Motor neuron (in vitro differentiated cells): ENCODE measurements around the gene SNAPIN. TPM values are rescaled to one million over a fixed set of nuclear protein-coding genes. Genes with fewer than 3 reads are reported as not detected.
"Not testable (repeated sequence)": the region's sequence is repeated elsewhere in the genome, so short reads cannot be mapped to it uniquely, and the experiment has no call there.

Experiments
- ATAC-seq, 8 experiments: fragments of 200-7000 bp; cut with Tn5 transposase; replicated peaks in 6 of 8; 2 replicates each; pipeline ENCODE4 v1.8.0; 2021; ENCODE audit warnings: mild to moderate bottlenecking in 8 of 8, moderate library complexity in 8 of 8
- H3K27ac ChIP-seq, 2 donors: fragments of 250-450 bp; sonication (Bioruptor Pico); 2 replicates each; pipeline ENCODE4 v1.9.0; 2021; ENCODE audit warnings: antibody characterized with exemption in 2 of 2, mild to moderate bottlenecking in 2 of 2, moderate library complexity in 1 of 2
- H3K4me1 ChIP-seq, 2 donors: fragments of 250-450 bp; sonication (Bioruptor Pico); replicated peaks in 1 of 2; 2 replicates each; pipeline ENCODE4 v1.6.1; 2021; ENCODE audit warnings: antibody characterized with exemption in 2 of 2, mild to moderate bottlenecking in 2 of 2, moderate library complexity in 1 of 2
- H3K4me3 ChIP-seq, 5 donors: fragments of 250-450 bp; sonication (Bioruptor Pico); 2 replicates each; pipeline ENCODE4 v1.9.0; 2021; ENCODE audit warnings: antibody characterized with exemption in 5 of 5, mild to moderate bottlenecking in 5 of 5, moderate library complexity in 4 of 5
- WGBS, 10 experiments: fragments of 450-650 bp; shearing (Covaris generic); methylation state at CpG; one replicate each; pipeline ENCODE4 v1.0.0; 2022; 5-methylcytosine and 5-hydroxymethylcytosine counted together
- in situ Hi-C, 9 experiments: fragments of 400-800 bp; cut with MboI; loops; one replicate each; pipeline ENCODE4 v1.15.0; 2021; ENCODE audit warnings: low sequenced_read_pairs in 9 of 9, low pct_unique_long_range_greater_than_20kb in 2 of 9; ENCODE audit not compliant: unreplicated experiment in 9 of 9
- total RNA-seq, 8 experiments: library from RNA; unstranded; fragments of 300-600 nt; gene quantifications; 2 replicates each; pipeline versions ENCODE4 v1.2.3 to v1.2.4, GENCODE V29; 2022

The SNAPIN gene
- total RNA-seq, 8 experiments from 2014 or later: 36.1 to 93.5 (median 53.3) TPM

DNA sequence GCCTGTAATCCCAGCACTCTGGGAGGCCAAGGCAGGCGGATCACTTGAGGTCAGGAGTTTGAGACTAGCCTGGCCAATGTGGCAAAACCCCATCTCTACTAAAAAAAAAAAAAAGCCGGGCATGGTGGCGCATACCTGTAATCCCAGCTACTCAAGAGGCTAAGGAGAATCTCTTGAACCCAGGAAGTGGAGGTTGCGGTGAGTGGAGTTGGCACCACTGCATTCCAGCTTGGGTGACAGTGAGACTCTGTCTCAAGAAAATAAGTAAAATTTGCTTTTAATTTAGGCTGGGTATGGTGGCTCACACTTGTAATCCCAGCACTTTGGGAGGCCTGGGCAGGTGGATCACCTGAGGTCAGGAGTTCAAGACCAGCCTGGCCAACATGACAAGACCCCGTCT is 18.3 kb upstream of the SNAPIN start:
- WGBS, 10 experiments: 80 to 100% (median 95%) methylated on average over 1 to 5 of the region's 5 CpGs; no CpG with 5 or more reads in 2 of the 10 experiments
- ATAC-seq, H3K4me1 ChIP-seq, H3K4me3 ChIP-seq, H3K27ac ChIP-seq: not testable (repeated sequence)
- in situ Hi-C loops: loop anchor here in 3 of 9 experiments (25.0 kb wide), 1 partner anchor 128 kb away; no protein-coding TSS in a partner anchor

DNA sequence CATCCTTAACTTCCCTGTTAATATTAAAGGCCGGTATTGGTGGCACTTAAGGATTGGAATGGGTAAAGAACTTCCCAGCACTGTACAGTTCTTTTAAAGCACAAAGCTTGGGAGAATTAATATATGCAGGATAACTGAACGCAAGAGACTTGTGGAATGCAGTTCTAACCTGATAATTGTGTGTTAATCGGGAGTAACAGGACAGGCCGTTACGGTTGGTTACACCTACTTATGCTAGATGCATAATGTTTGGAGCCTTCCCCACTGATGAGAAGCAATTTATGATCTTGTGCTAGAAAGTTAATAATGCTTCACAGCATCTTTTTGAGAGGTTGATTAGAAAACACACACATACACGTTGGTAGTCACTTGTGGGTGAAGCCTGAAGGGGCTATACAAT is 17.6 kb upstream of the SNAPIN start:
- no peak overlapping the region for H3K4me3 ChIP-seq
- in situ Hi-C loops: loop anchor here in 3 of 9 experiments (25.0 kb wide), 1 partner anchor 129 kb away; no protein-coding TSS in a partner anchor
- H3K4me1 ChIP-seq: peaks cover 1 to 2% of the 10 kb centered on the region in 2 donors
- 55 to 86% (median 68%) methylated on average over 3 to 6 of the region's 6 CpGs; no CpG with 5 or more reads in 2 of the 10 experiments for WGBS, 10 experiments
- ATAC-seq: peak in 4 of 8 experiments; percentile 8 to 22 (median 14)
- no peak overlapping the region for H3K27ac ChIP-seq

DNA sequence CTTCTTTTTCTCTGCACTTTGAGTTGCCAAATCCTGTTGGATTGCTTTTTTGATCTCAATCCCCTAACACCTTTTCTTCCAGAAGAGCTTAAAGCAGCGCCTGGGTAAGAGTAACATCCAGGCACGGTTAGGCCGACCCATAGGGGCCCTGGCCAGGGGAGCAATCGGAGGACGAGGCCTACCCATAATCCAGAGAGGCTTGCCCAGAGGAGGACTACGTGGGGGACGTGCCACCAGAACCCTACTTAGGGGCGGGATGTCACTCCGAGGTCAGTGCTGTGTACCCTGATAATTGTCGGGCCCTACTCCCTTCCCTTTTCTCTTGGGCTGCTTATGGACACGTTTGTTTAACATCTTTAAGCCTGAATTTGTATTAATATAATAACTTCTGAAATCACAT is 16.3 kb upstream of the SNAPIN start:
- no peak for ATAC-seq
- Histone ChIP-seq H3K27ac (no peak overlapping the region), H3K4me1 (no peaks in the 10 kb centered on the region), H3K4me3 (no peak overlapping the region)
- in situ Hi-C loops: loop anchor here in 3 of 9 experiments (25.0 kb wide), 1 partner anchor 130 kb away; no protein-coding TSS in a partner anchor
- WGBS, 10 experiments: 60 to 100% (median 92%) methylated on average over 1 to 10 of the region's 11 CpGs; no CpG with 5 or more reads in 2 of the 10 experiments

DNA sequence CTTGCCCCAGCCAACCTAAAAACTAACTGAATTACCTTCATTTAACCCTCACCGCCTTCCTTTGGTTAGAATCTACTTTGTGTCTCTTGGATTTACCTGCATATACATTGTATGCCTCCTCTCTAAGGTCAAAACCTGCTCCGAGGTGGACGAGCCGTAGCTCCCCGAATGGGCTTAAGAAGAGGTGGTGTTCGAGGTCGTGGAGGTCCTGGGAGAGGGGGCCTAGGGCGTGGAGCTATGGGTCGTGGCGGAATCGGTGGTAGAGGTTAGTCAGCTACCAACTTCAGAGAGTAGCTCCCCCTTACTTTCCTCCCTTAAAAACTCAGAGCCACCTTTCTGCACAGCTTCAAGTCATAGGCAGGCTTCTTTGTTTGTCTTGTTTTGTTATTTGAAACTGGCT is 15.4 kb upstream of the SNAPIN start:
- WGBS, 10 experiments: 70 to 100% (median 97%) methylated on average over 2 to 11 of the region's 11 CpGs; no CpG with 5 or more reads in 1 of the 10 experiments
- no peak overlapping the region for H3K4me3 ChIP-seq
- in situ Hi-C loops: loop anchor here in 3 of 9 experiments (25.0 kb wide), 1 partner anchor 131 kb away; no protein-coding TSS in a partner anchor
- no peak overlapping the region for H3K27ac ChIP-seq
- ATAC-seq: no peak
- H3K4me1 ChIP-seq: no peaks in the 10 kb centered on the region

DNA sequence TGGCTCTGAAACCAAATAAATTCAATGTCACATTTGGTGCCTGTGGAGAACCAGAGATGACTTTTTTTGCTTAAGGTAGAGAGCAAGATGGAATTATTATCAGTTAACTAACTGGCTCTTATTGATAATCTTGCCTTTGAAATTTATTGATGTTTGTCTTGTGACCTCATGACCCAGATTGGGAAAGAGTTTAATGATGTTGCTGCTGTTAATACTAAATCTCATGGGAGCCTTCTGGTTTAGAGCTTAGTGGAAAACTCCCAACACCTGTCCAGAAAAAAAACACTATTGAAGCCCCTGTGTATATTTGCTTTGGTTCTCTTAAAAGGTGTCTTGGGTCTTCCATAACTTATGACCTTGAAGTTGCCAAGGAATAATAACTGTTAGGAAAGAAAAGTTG is 14.7 kb upstream of the SNAPIN start:
- ATAC-seq: no peak
- H3K4me1 ChIP-seq: no peaks in the 10 kb centered on the region
- in situ Hi-C loops: loop anchor here in 3 of 9 experiments (25.0 kb wide), 1 partner anchor 132 kb away; no protein-coding TSS in a partner anchor
- no peak overlapping the region for H3K27ac ChIP-seq
- no peak overlapping the region for H3K4me3 ChIP-seq

DNA sequence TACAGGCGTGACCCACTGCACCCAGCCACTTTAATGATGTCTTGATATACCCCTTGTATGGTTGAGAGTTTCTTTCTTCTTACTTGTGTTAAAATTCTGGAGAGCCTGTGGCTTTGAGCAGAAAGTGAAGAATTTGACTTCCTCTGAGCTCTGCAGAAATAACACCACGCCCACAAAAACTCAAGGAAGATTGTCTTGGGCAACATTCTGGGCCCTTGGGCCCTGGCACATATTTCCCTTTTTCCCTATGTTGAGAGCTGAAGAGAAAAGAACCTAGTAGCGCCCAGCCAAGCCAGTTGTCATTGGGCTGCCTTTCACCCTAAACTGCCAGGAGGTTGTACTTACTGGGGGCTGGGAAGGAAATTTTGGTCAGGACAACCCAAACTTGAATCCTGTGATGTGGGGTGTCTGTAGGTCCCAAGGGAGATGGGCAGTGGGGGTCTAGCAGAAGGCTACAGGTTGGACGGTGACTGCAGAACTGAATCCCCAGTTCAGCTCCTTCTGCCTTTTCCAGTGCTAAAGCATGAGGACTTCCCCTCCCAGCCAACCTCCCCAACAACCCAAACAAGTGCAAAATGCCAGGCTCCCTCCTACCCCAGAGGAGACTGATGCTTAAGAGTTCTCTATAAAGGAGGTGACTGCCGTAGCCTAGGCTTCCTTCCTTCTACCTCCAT is 11.7 kb upstream of the SNAPIN start:
- Histone ChIP-seq H3K27ac (no peak overlapping the region), H3K4me3 (no peak overlapping the region), H3K4me1 (no peaks in the 10 kb centered on the region)
- WGBS, 10 experiments: 83 to 100% (median 92%) methylated on average over 2 to 5 of the region's 5 CpGs; no CpG with 5 or more reads in 2 of the 10 experiments
- peak in 3 of 8 experiments; percentile 2 to 18 (median 9) for ATAC-seq
- in situ Hi-C loops: loop anchor here in 3 of 9 experiments (25.0 kb wide), 1 partner anchor 135 kb away; no protein-coding TSS in a partner anchor

DNA sequence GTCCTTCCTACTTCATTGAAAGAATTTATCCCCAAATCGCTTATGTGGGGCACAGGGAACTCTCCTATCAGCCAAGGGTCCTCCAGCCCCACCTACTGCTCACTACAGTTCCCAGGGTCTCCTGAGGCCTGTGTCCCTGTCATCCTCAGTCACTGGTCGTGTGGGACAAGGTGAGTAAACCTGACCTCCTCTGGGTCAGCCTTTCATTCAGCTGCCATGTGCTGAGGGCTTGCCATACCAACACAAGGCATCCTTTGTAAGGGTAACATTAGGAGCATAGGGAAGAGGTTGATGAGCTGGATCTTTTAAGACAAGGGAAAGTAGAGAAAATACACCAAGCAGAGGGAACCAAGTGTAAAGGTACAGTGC is 11.2 kb upstream of the SNAPIN start:
- 14 to 100% (median 73%) methylated on average over 1 to 2 of the region's 2 CpGs; no CpG with 5 or more reads in 5 of the 10 experiments for WGBS, 10 experiments
- ATAC-seq: peak in 6 of 8 experiments; percentile 10 to 34 (median 18)
- Histone ChIP-seq H3K27ac (no peak overlapping the region), H3K4me3 (no peak overlapping the region), H3K4me1 (no peaks in the 10 kb centered on the region)
- in situ Hi-C loops: loop anchor here in 3 of 9 experiments (25.0 kb wide), 1 partner anchor 135 kb away; no protein-coding TSS in a partner anchor

DNA sequence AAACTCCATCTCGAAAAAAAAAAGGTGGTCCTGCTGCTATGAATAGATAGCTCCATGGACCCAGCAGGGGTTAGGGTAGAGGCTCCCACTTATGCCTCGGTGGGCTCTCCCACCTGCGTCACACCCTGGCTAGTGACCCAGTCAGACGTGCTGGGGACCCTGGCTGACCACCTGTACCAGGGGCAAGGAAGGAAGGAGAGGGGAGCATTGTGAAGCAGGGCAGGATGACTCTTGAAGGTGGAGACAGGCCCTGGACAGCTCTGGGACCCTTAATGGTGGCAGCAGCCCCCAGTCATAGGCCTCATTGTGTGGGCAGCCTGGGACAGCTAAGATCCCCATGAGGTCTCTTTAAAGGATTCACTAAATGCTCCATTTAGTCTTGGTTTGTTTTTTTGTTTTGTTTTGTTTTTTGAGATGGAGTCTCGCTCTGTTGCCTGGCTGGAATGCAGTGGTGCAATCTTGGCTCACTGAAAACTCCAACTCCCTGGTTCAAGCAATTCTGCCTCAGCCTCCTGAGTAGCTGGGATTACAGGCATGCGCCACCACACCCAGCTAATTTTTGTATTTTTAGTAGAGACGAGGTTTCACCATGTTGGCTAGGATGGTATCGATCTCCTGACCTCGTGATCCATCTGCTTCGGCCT is 10.4 kb upstream of the SNAPIN start:
- no peaks in the 10 kb centered on the region for H3K4me1 ChIP-seq
- in situ Hi-C loops: loop anchor here in 3 of 9 experiments (25.0 kb wide), 1 partner anchor 136 kb away; no protein-coding TSS in a partner anchor
- no peak overlapping the region for H3K27ac ChIP-seq
- 47 to 100% (median 86%) methylated on average over 1 to 10 of the region's 10 CpGs; no CpG with 5 or more reads in 2 of the 10 experiments for WGBS, 10 experiments
- H3K4me3 ChIP-seq: no peak overlapping the region
- ATAC-seq: peak in 4 of 8 experiments; percentile 5 to 23 (median 18)

DNA sequence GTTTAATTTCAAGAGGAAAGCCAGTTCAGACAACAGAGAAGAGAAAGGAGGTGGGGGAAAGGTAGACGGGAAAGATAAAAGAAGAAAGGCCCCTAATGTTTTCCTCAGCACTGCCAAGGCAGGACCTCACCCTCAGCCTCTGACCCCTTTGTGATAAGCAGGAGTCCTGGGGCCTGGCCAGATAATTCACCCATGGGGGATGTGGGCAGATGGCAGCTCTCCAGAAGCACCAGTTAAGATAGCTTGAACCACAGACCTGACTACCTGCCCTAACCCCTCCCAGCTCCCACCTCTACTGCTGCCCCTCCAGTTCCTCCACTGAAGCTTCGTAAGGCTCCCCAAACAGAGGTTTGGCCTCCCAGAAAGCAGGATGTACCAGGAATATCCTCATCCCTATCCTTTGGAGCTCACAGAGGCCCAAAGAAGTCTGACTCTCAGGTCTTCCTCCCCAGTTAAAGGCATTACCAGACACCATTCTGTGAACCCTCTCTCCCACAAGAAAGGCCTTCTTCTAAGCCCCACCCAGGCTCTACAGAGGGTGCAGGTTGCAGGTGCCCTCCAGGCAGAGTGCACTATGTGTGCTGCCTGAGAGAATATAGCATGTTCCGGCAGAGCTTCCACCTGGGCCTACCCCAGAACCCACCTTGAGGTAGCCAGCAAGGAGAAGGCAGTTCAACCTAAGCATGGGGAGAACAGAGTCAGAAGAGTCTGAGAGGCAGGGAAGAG is 9.2 kb upstream of the SNAPIN start:
- H3K27ac ChIP-seq: no peak overlapping the region
- ATAC-seq: peak in 4 of 8 experiments; percentile 8 to 45 (median 20)
- 14 to 86% (median 61%) methylated on average over 1 to 3 of the region's 3 CpGs; no CpG with 5 or more reads in 6 of the 10 experiments for WGBS, 10 experiments
- in situ Hi-C loops: loop anchor here in 3 of 9 experiments (25.0 kb wide), 1 partner anchor 137 kb away; no protein-coding TSS in a partner anchor
- no peaks in the 10 kb centered on the region for H3K4me1 ChIP-seq
- H3K4me3 ChIP-seq: no peak overlapping the region

DNA sequence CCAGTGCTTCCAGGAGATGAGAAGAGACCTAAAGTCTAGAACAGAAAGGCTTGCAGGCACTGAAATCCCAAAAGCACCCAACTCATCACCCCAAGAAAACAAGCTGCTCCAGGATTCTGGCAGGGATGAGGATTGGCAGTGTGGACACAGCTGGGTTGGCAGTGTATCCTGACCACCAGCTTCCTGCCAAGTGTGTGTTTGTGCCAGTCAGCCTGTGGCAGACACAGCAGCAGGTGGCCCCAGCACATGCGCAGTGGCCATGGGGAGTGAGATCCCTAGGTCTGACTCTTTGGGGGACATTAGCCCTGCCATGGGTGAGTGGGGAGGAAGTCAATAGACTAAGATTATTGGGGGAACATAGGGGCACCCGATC is 8.7 kb upstream of the SNAPIN start:
- ATAC-seq: peak in 2 of 8 experiments; percentile 38 to 40
- in situ Hi-C loops: loop anchor here in 4 of 9 experiments (25.0 kb wide), 3 partner anchors 138 to 337 kb away; partner anchors contain the start of genes CREB3L4 (in 1 of the 4), CRTC2 (in 1 of the 4), JTB (in 1 of the 4) and RAB13 (in 1 of the 4)
- H3K27ac ChIP-seq: no peak overlapping the region
- WGBS, 10 experiments: 60 to 96% (median 91%) methylated on average over 1 to 2 of the region's 2 CpGs; no CpG with 5 or more reads in 6 of the 10 experiments
- H3K4me1 ChIP-seq: no peaks in the 10 kb centered on the region
- no peak overlapping the region for H3K4me3 ChIP-seq

DNA sequence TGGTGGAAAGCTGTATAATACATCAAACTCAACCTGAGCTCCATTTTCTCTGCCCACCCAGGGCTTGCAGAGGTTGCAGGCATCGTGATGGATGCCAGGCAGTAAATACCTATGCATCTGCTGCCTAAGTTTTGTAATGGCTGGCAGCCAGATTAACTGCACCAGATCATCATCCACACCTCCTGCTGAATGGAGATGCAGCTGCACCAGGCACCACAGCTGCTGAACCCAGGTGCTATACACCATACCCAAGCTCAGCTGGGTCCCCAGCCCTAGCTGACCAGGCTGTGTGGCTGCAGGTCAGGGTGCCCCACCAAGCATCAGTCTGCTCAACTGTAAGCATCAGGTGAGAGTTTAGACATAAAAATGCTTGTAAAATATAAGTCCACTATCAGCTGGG is 6.7 kb upstream of the SNAPIN start:
- Histone ChIP-seq H3K27ac (no peak overlapping the region), H3K4me3 (no peak overlapping the region), H3K4me1 (no peaks in the 10 kb centered on the region)
- in situ Hi-C loops: loop anchor here in 2 of 9 experiments (25.0 kb wide), 2 partner anchors 311 to 336 kb away; partner anchors contain the start of genes CREB3L4 (in 1 of the 2), CRTC2 (in 1 of the 2), JTB (in 1 of the 2) and RAB13 (in 1 of the 2)
- ATAC-seq: no peak
- WGBS, 10 experiments: 0 to 100% methylated on average over 1 of the region's 1 CpG; no CpG with 5 or more reads in 8 of the 10 experiments
